Posterior vena cava (tissue), 2 donors: Measurements from ENCODE around the gene ARID3A. TPM values are rescaled to one million over a fixed set of nuclear protein-coding genes. Genes with fewer than 3 reads are reported as not detected.
"Not testable (repeated sequence)": the region's sequence is repeated elsewhere in the genome, so short reads cannot be mapped to it uniquely, and the experiment has no call there.

Experiments used
- DNase-seq: peaks from one replicate; pipeline ENCODE4 v3.0.0-alpha.2; 2020; ENCODE audit warnings: low spot score
- intact Hi-C, 2 donors: fragments of 100-400 bp; cut with DNase I; formaldehyde crosslinking; loops; one replicate each; pipeline versions ENCODE4 v1.14.1 to v1.14.2; 2022 to 2023
- total RNA-seq, 2 donors: library from RNA; stranded (reverse); fragmentation: NEBNext Ultra II Directional; extraction: Animal tissue kit (Norgen Biotek cat#: 25700); gene quantifications; one replicate each; pipeline ENCODE4 v1.2.1, GENCODE V29; 2021
- donor health status: DM: yes; HTN: yes; CAD: no.
- donor health status: DM: yes; HTN: yes; CAD: no.

Gene ARID3A
- total RNA-seq, 2 donors from 2014 or later: 6.3 to 10.0 TPM

- intact Hi-C loops: loop anchor here in 1 of 2 donors (10.0 kb wide), 1 partner anchor 286 kb away; the partner anchor contains the start of gene SBNO2
- no peak for DNase-seq
Measured at GRCh38 chr19:888581-889385, 37.1 kb upstream of the ARID3A start.

GRCh38 chr19:889662-890295 lies 36.1 kb upstream of the ARID3A start:
- DNase-seq: no peak
- intact Hi-C loops: loop anchor here in 1 of 2 donors (10.0 kb wide), 1 partner anchor 285 kb away; the partner anchor contains the start of gene SBNO2

- intact Hi-C loops: no loop called here
- no peak for DNase-seq
Measured at GRCh38 chr19:890831-891230, 35.0 kb upstream of the ARID3A start.

- DNase-seq, intact Hi-C loops: not testable (repeated sequence)
Measured at GRCh38 chr19:891421-892200, 34.2 kb upstream of the ARID3A start.

- DNase-seq: no peak
- intact Hi-C loops: no loop called here
Measured at GRCh38 chr19:892243-892893, 33.5 kb upstream of the ARID3A start.

GRCh38 chr19:892894-893689 lies 32.7 kb upstream of the ARID3A start, which contains the start of the genes MED16 and RNU6-9:
TSS of gene MED16 (minus strand) at chr19:893187. CDS start at chr19:891131, 2,056 bp downstream.
TSS of gene RNU6-9 (plus strand) at chr19:893484.
- DNase-seq: peak; percentile 97
- intact Hi-C loops: no loop called here

GRCh38 chr19:896434-896833 lies 29.4 kb upstream of the ARID3A start:
- DNase-seq: no peak
- intact Hi-C loops: no loop called here

- intact Hi-C loops: no loop called here
- no peak for DNase-seq
Measured at GRCh38 chr19:896999-897398, 28.8 kb upstream of the ARID3A start.

GRCh38 chr19:897442-898039 lies 28.3 kb upstream of the ARID3A start:
- intact Hi-C loops: no loop called here

GRCh38 chr19:898663-899062 lies 27.2 kb upstream of the ARID3A start:
- no peak for DNase-seq
- intact Hi-C loops: no loop called here

More at GRCh38 chr19:897442-898039, 28.3 kb upstream of the ARID3A start:
- no peak for DNase-seq

- DNase-seq: no peak
- intact Hi-C loops: no loop called here
Measured at GRCh38 chr19:899336-900042, 26.3 kb upstream of the ARID3A start.

GRCh38 chr19:900043-900301 lies 25.9 kb upstream of the ARID3A start:
- intact Hi-C loops: no loop called here

GRCh38 chr19:900302-901111 lies 25.3 kb upstream of the ARID3A start:
- intact Hi-C loops: no loop called here
- DNase-seq: no peak

More at GRCh38 chr19:900043-900301, 25.9 kb upstream of the ARID3A start:
- no peak for DNase-seq

GRCh38 chr19:901216-902092 lies 24.4 kb upstream of the ARID3A start:
- no peak for DNase-seq
- intact Hi-C loops: no loop called here

- intact Hi-C loops: no loop called here
- no peak for DNase-seq
Measured at GRCh38 chr19:902093-902370, 23.8 kb upstream of the ARID3A start.
